Dermis blood vessel endothelial cell (primary cell): ENCODE measurements around the gene SLC44A4. TPM values are rescaled to one million over a fixed set of nuclear protein-coding genes. Genes with fewer than 3 reads are reported as not detected.
"Not testable (repeated sequence)": the region's sequence is repeated elsewhere in the genome, so short reads cannot be mapped to it uniquely, and the experiment has no call there.

Experiments used
- DNase-seq: peaks from one replicate; pipeline ENCODE4 v3.0.0; 2010
- total RNA-seq: library from RNA; depleted of rRNA; stranded (reverse); fragments of >200 nt; gene quantifications from 2 replicates; pipeline ENCODE4 v1.2.3, GENCODE V29; 2014

The SLC44A4 gene
- total RNA-seq, 1 donor from 2014 or later = 0.17 TPM

GRCh38 chr6:31851980-31852718 lies 26.6 kb downstream of the SLC44A4 start:
- not testable (repeated sequence) for DNase-seq

- no peak for DNase-seq
Observed at GRCh38 chr6:31851485-31851832, 27.3 kb downstream of the SLC44A4 start.

GRCh38 chr6:31850765-31851484 lies 27.9 kb downstream of the SLC44A4 start:
- no peak for DNase-seq

GRCh38 chr6:31847276-31847978 lies 31.4 kb downstream of the SLC44A4 start:
- no peak for DNase-seq

GRCh38 chr6:31844507-31844906 lies 34.3 kb downstream of the SLC44A4 start:
- DNase-seq = no peak

GRCh38 chr6:31842053-31842452 lies 36.7 kb downstream of the SLC44A4 start:
- DNase-seq = no peak

- DNase-seq = not testable (repeated sequence)
Observed at GRCh38 chr6:31839779-31840126, 39.0 kb downstream of the SLC44A4 start.

- no peak for DNase-seq
Observed at GRCh38 chr6:31838968-31839367, 39.8 kb downstream of the SLC44A4 start.

- not testable (repeated sequence) for DNase-seq
Observed at GRCh38 chr6:31838114-31838553, 40.7 kb downstream of the SLC44A4 start.

GRCh38 chr6:31837369-31838113 lies 41.3 kb downstream of the SLC44A4 start:
- DNase-seq = peak; percentile 60

GRCh38 chr6:31836474-31837368 lies 42.1 kb downstream of the SLC44A4 start:
- DNase-seq = peak; percentile 33

- DNase-seq = no peak
Observed at GRCh38 chr6:31836047-31836473, 42.7 kb downstream of the SLC44A4 start.

- DNase-seq = peak; percentile 90
Observed at GRCh38 chr6:31834367-31835250, 44.2 kb downstream of the SLC44A4 start.

GRCh38 chr6:31831350-31832215 lies 47.2 kb downstream of the SLC44A4 start:
- no peak for DNase-seq

GRCh38 chr6:31830886-31831335 lies 47.9 kb downstream of the SLC44A4 start:
- no peak for DNase-seq

GRCh38 chr6:31829633-31830283 lies 49.0 kb downstream of the SLC44A4 start:
- DNase-seq = peak; percentile 75

GRCh38 chr6:31827286-31828079 lies 51.3 kb downstream of the SLC44A4 start, which contains the start of gene HSPA1B:
Gene HSPA1B (plus strand): TSS chr6:31827738. CDS start chr6:31827951, 213 bp downstream.
- peak; percentile 100 for DNase-seq

GRCh38 chr6:31826793-31827285 lies 52.0 kb downstream of the SLC44A4 start:
- no peak for DNase-seq
